Mucosa of gallbladder (tissue), 1 donor: ENCODE results near the gene HEG1. TPM values are rescaled to one million over a fixed set of nuclear protein-coding genes. Genes with fewer than 3 reads are reported as not detected.

ENCODE experiments used
- total RNA-seq: library from RNA; stranded (reverse); gene quantifications from one replicate; pipeline ENCODE4 v1.2.1, GENCODE V29; 2021
- donor health status: DM: no; HTN: no; CAD: no.

HEG1 gene
- total RNA-seq, 1 donor from 2014 or later = 47.6 TPM

Other genes starting within 250 kb of the HEG1 start
- 257 TPM for gene ITGB5, start 168.6 kb downstream of the HEG1 start, total RNA-seq
- 248 TPM for gene MUC13, start 121.2 kb downstream of the HEG1 start, total RNA-seq
- 49.5 TPM for gene SLC12A8, start 156.8 kb upstream of the HEG1 start, total RNA-seq